CD14-positive monocyte (primary cell): ENCODE data around the gene SMAD2. TPM values are rescaled to one million over a fixed set of nuclear protein-coding genes. Genes with fewer than 3 reads are reported as not detected.

ENCODE experiments used
- DNase-seq, 3 donors: peaks; one replicate each; pipeline ENCODE4 v3.0.0-alpha.2; 2011 to 2022
- H2AFZ ChIP-seq: 2 replicates; pipeline ENCODE4 v1.6.0; 2012; ENCODE audit warnings: mild to moderate bottlenecking, low read depth, low read length, inconsistent platforms; ENCODE audit not compliant: insufficient read depth, poor library complexity, severe bottlenecking
- H3K27ac ChIP-seq, 2 donors: 1 replicate in 1 of 2; 2 replicates in 1 of 2; pipeline ENCODE4 v1.5.1; 2012 to 2013; ENCODE audit warnings: low read length in 2 of 2, control low read depth in 1 of 2, inconsistent platforms in 1 of 2, low read depth in 1 of 2, mild to moderate bottlenecking in 1 of 2
- H3K27me3 ChIP-seq, 2 donors: one replicate each; pipeline versions ENCODE4 v1.6.0 to v1.6.1; 2011 to 2013; ENCODE audit warnings: low read length in 2 of 2; ENCODE audit not compliant: control insufficient read depth in 2 of 2, insufficient read depth in 2 of 2
- H3K36me3 ChIP-seq, 2 donors: replicated peaks in 1 of 2; 1 replicate in 1 of 2; 2 replicates in 1 of 2; pipeline versions ENCODE4 v1.5.1 to v1.6.1; 2012 to 2013; ENCODE audit warnings: low read length in 2 of 2, control low read depth in 1 of 2, inconsistent platforms in 1 of 2, mild to moderate bottlenecking in 1 of 2; ENCODE audit not compliant: insufficient read depth in 2 of 2, control insufficient read depth in 1 of 2
- H3K4me1 ChIP-seq, 2 donors: 1 replicate in 1 of 2; 2 replicates in 1 of 2; pipeline versions ENCODE4 v1.5.1 to v1.6.1; 2012 to 2013; ENCODE audit warnings: low read length in 2 of 2, control low read depth in 1 of 2, inconsistent platforms in 1 of 2, mild to moderate bottlenecking in 1 of 2, moderate library complexity in 1 of 2; ENCODE audit not compliant: insufficient read depth in 2 of 2, control insufficient read depth in 1 of 2
- H3K4me2 ChIP-seq: replicated peaks from 2 replicates; pipeline ENCODE3; 2012; ENCODE audit warnings: low read length, moderate library complexity, mild to moderate bottlenecking; ENCODE audit not compliant: poor library complexity, severe bottlenecking; ENCODE audit errors: extremely low read depth
- H3K4me3 ChIP-seq, 3 experiments: fragments of 200-600 bp in 1 of 3; sonication (generic) in 1 of 3; replicated peaks in 1 of 3; 1 replicate in 2 of 3; 2 replicates in 1 of 3; pipeline ENCODE4 v1.5.1; 2011 to 2013; ENCODE audit warnings: low read length in 3 of 3, mild to moderate bottlenecking in 3 of 3, control low read depth in 2 of 3, low read depth in 2 of 3, inconsistent platforms in 1 of 3, moderate library complexity in 1 of 3
- H3K79me2 ChIP-seq: 2 replicates; pipeline ENCODE4 v1.6.0; 2012; ENCODE audit warnings: mild to moderate bottlenecking, control low read depth, inconsistent platforms, low read length, moderate library complexity; ENCODE audit not compliant: insufficient read depth
- H3K9ac ChIP-seq: 2 replicates; pipeline ENCODE4 v1.6.0; 2017; ENCODE audit warnings: low read length, mild to moderate bottlenecking; ENCODE audit not compliant: insufficient read depth, poor library complexity, severe bottlenecking
- H3K9me3 ChIP-seq, 2 donors: replicated peaks in 1 of 2; 1 replicate in 1 of 2; 2 replicates in 1 of 2; pipeline versions ENCODE4 v1.5.1 to v1.6.1; 2012 to 2013; ENCODE audit warnings: low read length in 2 of 2, control low read depth in 1 of 2; ENCODE audit not compliant: control insufficient read depth in 1 of 2, insufficient read depth in 1 of 2
- H4K20me1 ChIP-seq: 2 replicates; pipeline ENCODE4 v1.6.0; 2012; ENCODE audit warnings: mild to moderate bottlenecking, low read length, control low read depth, moderate library complexity; ENCODE audit not compliant: insufficient read depth
- H3K27ac Mint-ChIP-seq, 7 donors: one replicate each; pipeline ENCODE4 v1.8.0; 2020; ENCODE audit warnings: mild to moderate bottlenecking in 7 of 7, mixed read lengths in 7 of 7, moderate library complexity in 6 of 7, inconsistent platforms in 2 of 7
- H3K27me3 Mint-ChIP-seq, 3 donors: one replicate each; pipeline ENCODE4 v1.8.0; 2021 to 2022; ENCODE audit warnings: low read depth in 3 of 3, mild to moderate bottlenecking in 3 of 3, mixed read lengths in 3 of 3, moderate library complexity in 3 of 3, inconsistent platforms in 1 of 3
- H3K36me3 Mint-ChIP-seq, 2 donors: one replicate each; pipeline ENCODE4 v1.8.0; 2020; ENCODE audit warnings: mixed read lengths in 2 of 2, inconsistent platforms in 1 of 2, mild to moderate bottlenecking in 1 of 2
- H3K4me1 Mint-ChIP-seq: one replicate; pipeline ENCODE4 v1.8.0; 2020; ENCODE audit warnings: mild to moderate bottlenecking, mixed read lengths
- H3K4me3 Mint-ChIP-seq, 2 donors: one replicate each; pipeline ENCODE4 v1.8.0; 2020; ENCODE audit warnings: mild to moderate bottlenecking in 2 of 2, mixed read lengths in 2 of 2, moderate library complexity in 1 of 2
- H3K9me3 Mint-ChIP-seq, 7 donors: one replicate each; pipeline ENCODE4 v1.8.0; 2020 to 2022; ENCODE audit warnings: mixed read lengths in 7 of 7, mild to moderate bottlenecking in 6 of 7, moderate library complexity in 6 of 7, inconsistent platforms in 2 of 7
- WGBS: methylation state at CpG from one replicate; pipeline ENCODE4 v1.1.5; 2013; ENCODE audit warnings: missing lambda C conversion rate; ENCODE audit not compliant: insufficient coverage; 5-methylcytosine and 5-hydroxymethylcytosine counted together
- intact Hi-C, 2 donors: fragments of 100-400 bp; cut with micrococcal nuclease; formaldehyde crosslinking; loops; one replicate each; pipeline versions ENCODE4 v1.15.0 to v1.15.1; 2023
- polyA plus RNA-seq, 3 donors: library from polyadenylated mRNA; depleted of rRNA in 1 of 3; unstranded in 2 of 3; stranded (reverse) in 1 of 3; fragments of 300-500 nt in 2 of 3; fragments of >200 nt in 1 of 3; fragmentation: Illumina TruSeq in 2 of 3; gene quantifications; 1 replicate in 2 of 3; 2 replicates in 1 of 3; pipeline ENCODE4 v1.2.3, GENCODE V29; 2012 to 2021
- TF ChIP-seq, protein P1 (sequence below): fragments of 200-600 bp; IDR thresholded peaks from one replicate; pipeline ENCODE4 v1.8.0; 2022; ENCODE audit warnings: antibody characterized with exemption, mild to moderate bottlenecking

Gene SMAD2
- polyA plus RNA-seq, 3 donors: 48.1 to 72.6 (median 70.6) TPM

DNA sequence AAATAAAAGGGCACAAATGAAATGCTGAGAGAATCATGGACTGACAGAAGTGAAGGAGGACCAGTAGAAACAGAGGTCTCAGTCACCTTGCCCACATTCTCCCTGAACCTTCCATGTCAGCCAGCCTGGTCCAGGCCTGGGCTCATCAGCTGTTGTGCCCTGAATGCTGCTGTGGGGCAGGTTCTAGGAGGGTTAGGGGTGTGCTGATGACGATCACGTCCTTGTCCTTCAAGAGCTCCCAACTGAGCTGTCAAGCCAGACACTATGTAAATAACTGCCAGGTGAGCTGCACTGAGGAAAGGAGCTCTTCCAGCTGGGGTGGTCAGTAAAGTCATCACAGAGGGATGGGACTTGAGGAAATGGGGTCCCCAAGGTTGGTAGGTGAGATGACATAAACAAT lies 156.5 kb downstream of the SMAD2 start:
- Histone ChIP-seq H2AFZ (no peak overlapping the region), H3K36me3 (no peaks in the 10 kb centered on the region), H3K4me1 (no peaks in the 10 kb centered on the region), H3K27me3 (peaks cover 0 to 2% of the 10 kb centered on the region in 2 donors), H3K27ac (no peak overlapping the region), H3K4me2 (no peak overlapping the region), H4K20me1 (no peaks in the 10 kb centered on the region), H3K79me2 (no peaks in the 10 kb centered on the region), H3K9ac (no peak overlapping the region), H3K4me3 (no peak overlapping the region), H3K9me3 (no peaks in the 10 kb centered on the region)
- Mint-ChIP-seq H3K27ac (no peak overlapping the region), H3K36me3 (no peaks in the 10 kb centered on the region), H3K27me3 (peaks cover 6 to 8% (median 7%) of the 10 kb centered on the region in 3 donors), H3K9me3 (no peaks in the 10 kb centered on the region), H3K4me1 (no peaks in the 10 kb centered on the region), H3K4me3 (no peak overlapping the region)
- 96% methylated on average over 2 of the region's 2 CpGs for WGBS
- no peak for DNase-seq
- TF ChIP-seq, protein P1, sequence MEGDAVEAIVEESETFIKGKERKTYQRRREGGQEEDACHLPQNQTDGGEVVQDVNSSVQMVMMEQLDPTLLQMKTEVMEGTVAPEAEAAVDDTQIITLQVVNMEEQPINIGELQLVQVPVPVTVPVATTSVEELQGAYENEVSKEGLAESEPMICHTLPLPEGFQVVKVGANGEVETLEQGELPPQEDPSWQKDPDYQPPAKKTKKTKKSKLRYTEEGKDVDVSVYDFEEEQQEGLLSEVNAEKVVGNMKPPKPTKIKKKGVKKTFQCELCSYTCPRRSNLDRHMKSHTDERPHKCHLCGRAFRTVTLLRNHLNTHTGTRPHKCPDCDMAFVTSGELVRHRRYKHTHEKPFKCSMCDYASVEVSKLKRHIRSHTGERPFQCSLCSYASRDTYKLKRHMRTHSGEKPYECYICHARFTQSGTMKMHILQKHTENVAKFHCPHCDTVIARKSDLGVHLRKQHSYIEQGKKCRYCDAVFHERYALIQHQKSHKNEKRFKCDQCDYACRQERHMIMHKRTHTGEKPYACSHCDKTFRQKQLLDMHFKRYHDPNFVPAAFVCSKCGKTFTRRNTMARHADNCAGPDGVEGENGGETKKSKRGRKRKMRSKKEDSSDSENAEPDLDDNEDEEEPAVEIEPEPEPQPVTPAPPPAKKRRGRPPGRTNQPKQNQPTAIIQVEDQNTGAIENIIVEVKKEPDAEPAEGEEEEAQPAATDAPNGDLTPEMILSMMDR: no peak
- intact Hi-C loops: loop anchor here in 1 of 2 donors (2.0 kb wide), 1 partner anchor 249 kb away; no protein-coding TSS in a partner anchor

DNA sequence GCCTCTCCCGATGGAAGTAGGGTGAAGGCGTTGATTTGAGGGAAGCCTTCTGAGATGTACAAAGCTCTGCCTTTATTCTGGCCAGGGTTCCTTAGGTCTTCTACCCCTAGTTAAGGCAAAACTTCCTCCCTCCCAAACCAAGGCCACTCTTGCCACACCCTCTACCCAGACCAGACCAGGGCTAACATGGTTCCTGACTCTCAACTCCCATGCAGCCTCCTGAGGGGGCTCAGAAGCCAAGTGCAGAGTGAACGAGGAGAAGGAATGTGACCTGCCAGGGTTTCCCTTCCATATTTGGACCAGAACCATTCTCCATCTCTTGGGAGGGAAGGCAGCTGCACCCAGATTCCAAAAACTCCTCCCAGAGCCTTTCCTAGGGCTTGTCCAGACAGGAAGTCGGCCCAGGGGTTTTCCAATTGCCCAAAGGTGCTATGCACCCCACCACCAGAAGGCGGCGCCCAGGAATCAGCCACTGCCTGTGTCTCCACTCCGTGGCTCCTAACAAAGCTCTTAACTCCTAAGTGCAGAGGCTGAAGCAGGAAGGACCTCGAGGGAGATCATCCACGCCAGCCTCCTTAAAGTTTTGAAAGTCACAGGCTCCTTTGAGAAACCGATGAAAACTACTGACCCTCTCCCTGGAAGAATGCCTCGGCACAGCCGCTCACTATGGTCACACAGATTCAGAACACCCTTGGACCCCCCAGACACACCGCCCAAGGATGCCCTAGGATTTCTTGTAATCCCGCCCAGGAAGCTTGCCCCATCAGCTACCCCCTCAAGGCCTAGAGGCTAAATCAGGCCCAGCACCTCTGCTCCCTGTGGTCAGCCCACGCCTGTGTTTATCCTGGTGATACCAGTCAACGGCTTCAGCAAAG lies 157.8 kb downstream of the SMAD2 start:
- TF ChIP-seq, protein P1: peak; percentile 97
- H3K4me3 ChIP-seq: no peak overlapping the region
- intact Hi-C loops: loop anchor here (1.0 to 2.0 kb wide), 2 partner anchors 250 kb away; no protein-coding TSS in a partner anchor
- Mint-ChIP-seq H3K4me3 (no peak overlapping the region), H3K9me3 (no peaks in the 10 kb centered on the region), H3K27me3 (peaks cover 7 to 10% (median 9%) of the 10 kb centered on the region in 3 donors), H3K27ac (peak overlapping the region in 1 of 7 donors; percentile 9), H3K4me1 (no peaks in the 10 kb centered on the region), H3K36me3 (no peaks in the 10 kb centered on the region)
- H3K36me3 ChIP-seq: no peaks in the 10 kb centered on the region
- peak; percentile 18 to 53 (median 26) for DNase-seq
- H4K20me1 ChIP-seq: no peaks in the 10 kb centered on the region
- H3K27me3 ChIP-seq: no peaks in the 10 kb centered on the region
- 59% methylated on average over 13 of the region's 16 CpGs for WGBS
- H3K9me3 ChIP-seq: no peaks in the 10 kb centered on the region
- H3K4me1 ChIP-seq: no peaks in the 10 kb centered on the region
- H3K79me2 ChIP-seq: no peaks in the 10 kb centered on the region
- no peak overlapping the region for H3K9ac ChIP-seq
- H3K4me2 ChIP-seq: no peak overlapping the region
- no peak overlapping the region for H3K27ac ChIP-seq
- no peak overlapping the region for H2AFZ ChIP-seq
